ENCODE data around the gene CNTN5.

The CNTN5 gene

DNA sequence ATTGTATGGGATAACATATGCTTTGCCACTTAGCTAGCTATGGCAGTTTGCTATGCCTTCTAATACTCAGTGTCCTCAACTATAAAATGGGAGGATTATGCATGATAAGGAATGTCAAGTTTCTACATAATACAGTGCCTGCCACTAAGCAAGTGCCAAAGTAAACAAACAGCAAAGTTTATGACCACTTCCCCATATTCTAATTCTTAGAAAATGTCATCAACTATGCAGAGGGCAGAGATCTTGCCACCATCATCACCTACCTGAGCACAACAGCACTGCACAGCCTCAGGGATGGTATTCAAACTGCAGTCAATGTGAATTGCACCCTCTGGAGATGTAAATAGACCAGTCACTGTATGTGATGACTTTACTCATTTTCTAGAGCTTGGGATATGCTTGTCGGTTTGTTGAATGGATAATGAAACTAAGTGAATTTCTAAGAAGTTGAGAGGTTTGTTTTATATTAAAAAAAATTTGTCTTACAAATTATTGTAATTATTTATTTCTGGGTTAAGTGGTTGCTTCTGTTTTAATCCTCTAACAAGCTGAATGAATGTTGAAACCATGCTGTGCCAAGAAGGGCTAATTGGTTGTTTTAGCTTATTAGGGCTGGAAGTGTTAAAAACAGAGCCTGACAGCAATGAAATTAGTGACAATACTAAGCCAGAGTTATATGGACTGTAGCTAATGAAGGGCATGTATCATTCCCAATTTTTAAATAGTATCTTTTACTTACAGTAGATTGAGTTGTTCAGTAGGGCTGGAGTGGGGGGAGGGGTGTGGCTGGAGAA is 398.4 kb downstream of the CNTN5 start:
- peak in 1 of 2 experiments; percentile 7 for DNase-seq

DNA sequence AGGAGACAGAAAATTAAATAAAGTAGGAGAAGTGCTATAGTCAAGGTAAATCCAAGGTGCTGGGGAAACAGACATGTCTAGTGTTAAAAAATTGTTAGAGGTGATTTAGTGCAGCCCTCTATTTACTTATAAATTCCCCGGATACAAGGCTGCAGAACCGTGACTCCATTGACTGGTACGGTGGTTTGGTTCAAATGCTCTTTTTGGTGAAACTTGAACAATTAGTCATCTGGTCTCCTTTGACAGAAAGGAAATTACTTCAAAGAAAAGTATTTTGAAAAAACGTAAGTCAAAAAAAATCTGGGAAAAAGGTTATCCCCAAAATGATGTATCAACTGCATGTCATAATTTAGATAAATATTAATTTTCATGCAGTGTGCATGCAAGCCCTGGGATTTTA is 399.2 kb downstream of the CNTN5 start:
- DNase-seq = no peak

- DNase-seq = no peak
Measured at GRCh38 chr11:99422581-99423427, 402.1 kb downstream of the CNTN5 start.

GRCh38 chr11:99423428-99423983 is 402.8 kb downstream of the CNTN5 start:
- no peak for DNase-seq

- DNase-seq = no peak
Measured at GRCh38 chr11:99424313-99425084, 403.8 kb downstream of the CNTN5 start.

DNA sequence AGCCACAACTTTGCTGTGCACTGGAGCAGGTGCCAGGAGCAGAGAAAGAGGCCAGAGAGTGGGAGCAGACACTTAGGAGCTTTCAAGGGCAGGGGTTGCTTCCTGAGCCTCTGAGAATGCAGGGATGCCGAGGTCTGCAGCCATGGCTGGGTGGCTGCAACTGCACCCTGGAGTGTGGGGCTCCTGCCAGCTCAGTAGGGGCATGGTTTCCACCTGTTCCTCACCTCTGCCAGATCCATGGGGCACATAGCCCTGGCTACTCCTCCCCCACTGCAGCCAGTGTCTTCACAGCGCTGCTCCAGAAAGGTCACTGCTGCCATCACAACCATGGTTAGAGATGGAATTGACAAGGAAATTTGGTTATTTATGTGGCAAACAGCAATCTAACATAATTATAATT is 404.8 kb downstream of the CNTN5 start:
- DNase-seq = no peak

- no peak for DNase-seq
Measured at GRCh38 chr11:99432677-99433076, 411.9 kb downstream of the CNTN5 start.

DNA sequence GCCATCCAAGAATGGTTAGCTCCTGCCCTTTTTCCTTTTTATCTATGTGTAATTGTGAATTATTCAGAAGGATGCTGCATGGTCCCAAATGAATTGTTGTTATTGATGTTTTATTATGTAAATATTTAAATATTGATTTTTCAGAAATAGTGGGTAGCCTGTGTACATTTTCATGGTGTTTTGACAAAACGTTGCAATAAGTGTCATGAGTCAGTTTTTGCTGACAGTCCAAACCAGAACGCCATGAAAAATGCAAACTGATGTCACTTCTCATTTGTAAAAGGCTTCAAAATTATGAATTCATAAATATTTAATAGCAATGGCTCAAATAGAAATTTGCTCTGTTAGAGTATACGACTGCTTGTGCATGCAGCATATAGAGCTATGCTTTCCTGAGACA is 422.5 kb downstream of the CNTN5 start:
- no peak for DNase-seq

- no peak for DNase-seq
Measured at GRCh38 chr11:99446400-99446799, 425.7 kb downstream of the CNTN5 start.

GRCh38 chr11:99449345-99449744 is 428.6 kb downstream of the CNTN5 start:
- no peak for DNase-seq

DNA sequence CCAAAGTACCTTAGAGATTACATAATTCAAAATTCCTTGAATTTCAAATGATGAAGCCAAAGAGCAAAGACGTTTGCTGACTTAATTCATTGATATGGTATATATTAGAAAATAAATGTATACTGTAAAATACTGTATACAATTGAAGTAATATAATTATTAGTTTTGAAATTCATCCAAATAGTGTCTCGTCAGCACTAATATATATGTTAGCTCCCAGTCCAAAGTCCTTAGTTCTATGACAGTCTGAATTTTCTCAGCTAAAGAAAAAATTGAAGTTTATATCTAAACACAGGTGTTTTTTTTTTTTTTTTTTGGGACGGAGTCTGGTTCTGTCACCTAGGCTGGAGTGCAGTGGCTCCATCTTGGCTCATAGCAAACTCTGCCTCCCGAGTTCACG is 431.3 kb downstream of the CNTN5 start:
- no peak for DNase-seq

- DNase-seq = no peak
Measured at GRCh38 chr11:99461913-99462312, 441.2 kb downstream of the CNTN5 start.

DNA sequence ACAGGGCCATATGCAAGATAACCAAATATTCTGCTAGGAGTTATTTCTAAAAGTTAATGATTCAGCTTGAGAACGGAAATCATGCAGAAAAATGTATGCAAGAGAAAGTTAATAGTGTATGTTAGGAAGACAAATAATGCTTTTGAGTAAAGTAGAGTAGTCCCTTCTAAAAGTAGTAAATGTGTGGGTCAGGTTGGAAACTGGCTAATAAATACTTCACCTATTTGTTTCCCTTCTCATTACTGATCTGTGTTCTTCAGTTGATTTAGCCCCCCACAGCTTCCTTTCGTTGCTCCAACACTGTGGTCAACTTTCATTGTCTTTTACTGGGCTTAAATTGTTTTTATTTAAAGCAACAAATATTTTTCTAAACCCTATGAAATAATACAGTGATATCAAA is 444.2 kb downstream of the CNTN5 start:
- no peak for DNase-seq

DNA sequence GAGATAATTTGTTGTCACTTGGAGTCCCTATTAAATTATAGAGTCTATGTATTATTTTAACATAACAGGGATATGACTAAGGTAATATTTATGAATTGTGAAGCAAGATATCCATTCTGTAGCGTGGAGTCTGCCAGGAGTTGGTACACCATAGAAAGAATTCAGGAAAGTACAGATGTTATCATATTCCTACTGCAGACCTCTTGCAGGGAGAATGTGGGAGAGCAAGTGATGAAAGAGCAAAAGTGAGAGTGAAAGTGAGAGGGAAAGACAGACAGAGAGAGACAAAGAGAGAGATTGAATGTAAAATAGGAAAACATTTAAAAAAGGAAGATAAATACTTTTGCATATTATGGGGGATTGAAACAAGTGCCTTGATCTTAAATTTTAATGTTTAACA is 468.8 kb downstream of the CNTN5 start:
- DNase-seq = no peak

GRCh38 chr11:99494065-99494464 is 473.3 kb downstream of the CNTN5 start:
- DNase-seq = no peak

DNA sequence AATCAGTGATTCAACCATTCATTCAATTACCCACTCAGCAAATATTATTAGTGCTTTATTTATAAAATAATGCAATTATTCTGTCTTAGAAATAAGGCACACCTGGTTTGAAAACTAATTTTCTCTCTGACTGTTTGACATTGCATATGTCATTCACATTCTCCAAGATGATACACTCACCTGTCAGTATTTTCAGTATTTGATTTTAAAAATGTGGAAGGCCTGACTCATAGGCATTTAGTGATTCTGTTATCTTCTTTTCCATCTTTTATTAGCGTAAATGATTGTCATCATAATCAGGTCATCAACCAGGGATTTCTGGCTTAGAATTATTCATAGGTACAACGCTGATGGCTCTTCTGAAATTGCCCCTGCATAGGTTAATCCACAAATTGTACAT is 480.9 kb downstream of the CNTN5 start:
- no peak for DNase-seq

- DNase-seq = no peak
Measured at GRCh38 chr11:99505316-99505715, 484.6 kb downstream of the CNTN5 start.

DNA sequence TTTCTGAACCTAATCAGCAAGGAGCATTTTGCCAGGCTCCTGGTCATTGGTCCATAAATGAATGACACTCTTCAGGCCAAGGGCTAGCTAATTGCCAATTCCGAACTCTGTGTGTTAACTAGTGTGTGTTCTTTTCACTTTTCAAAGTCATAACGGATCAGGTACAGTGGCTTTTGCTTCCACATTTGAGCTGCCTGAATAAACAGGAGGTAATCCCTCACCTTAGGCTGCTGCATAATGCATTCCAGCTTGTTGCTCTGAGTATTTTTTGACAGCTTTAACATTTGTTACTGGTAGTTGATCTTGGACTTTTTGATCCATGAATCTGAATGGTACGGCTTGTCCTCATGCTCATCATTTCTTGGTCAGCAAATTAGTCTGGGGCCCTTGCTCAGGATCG is 485.1 kb downstream of the CNTN5 start:
- DNase-seq = no peak

DNA sequence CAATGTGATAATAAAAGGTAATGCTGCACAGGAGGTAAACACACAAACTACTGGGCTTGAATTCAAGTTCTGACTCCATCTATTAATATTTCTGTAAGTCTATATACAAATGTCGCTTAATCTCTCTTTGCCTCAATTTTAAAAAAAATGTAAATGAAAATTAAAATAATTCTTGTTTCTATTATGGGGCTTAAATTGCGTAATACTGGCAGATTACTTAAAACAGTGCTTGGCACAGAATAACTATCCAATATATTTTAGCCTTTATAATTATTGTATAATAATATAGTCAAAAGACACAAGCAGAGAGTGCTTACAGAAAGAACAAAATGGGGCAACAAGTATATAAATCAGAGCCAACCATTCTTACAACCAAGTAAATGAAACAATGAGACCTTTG is 489.1 kb downstream of the CNTN5 start:
- no peak for DNase-seq

- DNase-seq = no peak
Measured at GRCh38 chr11:99513368-99513767, 492.6 kb downstream of the CNTN5 start.

DNA sequence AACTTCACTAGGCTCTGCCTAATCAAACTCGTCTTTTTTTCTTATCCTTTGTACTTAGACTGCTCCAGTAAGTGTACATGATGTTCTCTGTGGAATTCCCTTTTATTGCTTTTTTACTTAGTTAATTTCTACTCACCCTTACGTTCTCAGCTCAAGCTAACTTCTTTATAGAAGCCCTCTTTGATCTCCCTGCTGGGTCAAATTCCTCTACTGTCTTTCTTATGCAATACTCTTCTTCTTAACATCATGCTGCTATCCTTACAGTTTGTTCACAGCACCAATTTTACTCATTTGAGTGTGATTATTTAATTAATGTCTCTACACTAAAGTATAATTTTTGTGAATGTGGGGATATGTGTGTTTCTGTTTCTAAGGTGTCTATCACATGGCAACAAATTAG is 498.3 kb downstream of the CNTN5 start:
- no peak for DNase-seq

- DNase-seq = no peak
Measured at GRCh38 chr11:99522467-99523173, 501.9 kb downstream of the CNTN5 start.

DNA sequence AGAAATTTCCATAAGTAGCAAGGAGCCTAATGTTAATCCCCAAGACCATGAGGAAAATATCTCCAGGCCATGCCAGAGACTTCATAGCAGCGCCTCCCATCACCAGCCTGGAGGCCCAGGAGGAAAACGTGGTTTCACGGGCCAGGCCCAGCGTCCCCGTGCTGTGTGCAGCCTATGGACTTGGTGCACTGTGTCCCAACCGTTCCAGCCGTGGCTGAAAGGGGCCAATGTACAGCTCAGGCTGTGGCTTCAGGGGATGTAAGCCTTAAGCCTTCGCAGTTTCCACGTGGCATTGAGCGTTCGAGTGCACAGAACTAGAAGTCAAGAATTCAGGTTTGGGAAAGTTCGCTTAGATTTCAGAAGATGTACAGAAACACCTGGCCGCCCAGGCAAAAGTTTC is 510.7 kb downstream of the CNTN5 start:
- DNase-seq = no peak
